Psoas muscle (tissue), 8 donors: ENCODE measurements around the gene MAP2K1. TPM values are rescaled to one million over a fixed set of nuclear protein-coding genes. Genes with fewer than 3 reads are reported as not detected.
"Not testable (repeated sequence)": the region's sequence is repeated elsewhere in the genome, so short reads cannot be mapped to it uniquely, and the experiment has no call there.

Experiments
- ATAC-seq, 4 donors: fragments of 200-7000 bp; cut with Tn5 transposase; one replicate each; pipeline ENCODE4 v1.9.1; 2020; ENCODE audit warnings: moderate library complexity in 3 of 4, mild to moderate bottlenecking in 2 of 4
- DNase-seq, 2 donors: peaks; one replicate each; pipeline ENCODE4 v3.0.0-alpha.2; 2020
- H3K27ac ChIP-seq: fragments of 200-600 bp; one replicate; pipeline ENCODE4 v1.8.0; 2022
- H3K27me3 ChIP-seq, 3 donors: fragments of 200-600 bp in 1 of 3; one replicate each; pipeline versions ENCODE4 v1.6.1 to v1.8.0; 2013 to 2022; ENCODE audit warnings: low read length in 2 of 3, mild to moderate bottlenecking in 2 of 3, moderate library complexity in 1 of 3; ENCODE audit not compliant: insufficient read depth in 3 of 3
- H3K36me3 ChIP-seq, 2 donors: fragments of 200-600 bp in 1 of 2; one replicate each; pipeline versions ENCODE4 v1.6.1 to v1.8.0; 2013 to 2022; ENCODE audit warnings: low read depth in 1 of 2, mild to moderate bottlenecking in 1 of 2, moderate library complexity in 1 of 2; ENCODE audit not compliant: insufficient read depth in 1 of 2
- H3K4me1 ChIP-seq: fragments of 200-600 bp; one replicate; pipeline ENCODE4 v1.8.0; 2022
- H3K4me3 ChIP-seq: fragments of 200-600 bp; one replicate; pipeline ENCODE4 v1.8.0; 2022; ENCODE audit warnings: mild to moderate bottlenecking
- H3K9me3 ChIP-seq: fragments of 200-600 bp; one replicate; pipeline ENCODE4 v1.8.0; 2022
- CTCF ChIP-seq: fragments of 200-600 bp; IDR thresholded peaks from one replicate; pipeline ENCODE4 v1.8.0; 2022; ENCODE audit warnings: antibody characterized with exemption
- WGBS, 3 donors: extraction: QIAGEN DNeasy Blood & Tissue Kit; methylation state at CpG; one replicate each; pipeline versions ENCODE4 v1.1.6 to v1.1.7; 2013; 5-methylcytosine and 5-hydroxymethylcytosine counted together
- intact Hi-C, 2 donors: fragments of 100-400 bp; cut with DNase I; formaldehyde crosslinking; loops; one replicate each; pipeline versions ENCODE4 v1.11.0 to v1.14.2; 2022
- long read RNA-seq, 2 donors: library from polyadenylated mRNA; unstranded; transcript quantifications; one replicate each; pipeline ENCODE4 v2.0.0, GENCODE V29; 2021
- polyA plus RNA-seq, 3 donors: library from polyadenylated mRNA; stranded (reverse); fragments of 200-250 nt; gene quantifications; one replicate each; pipeline ENCODE4 v1.2.3, GENCODE V29; 2013
- total RNA-seq, 4 donors: library from RNA; stranded (reverse); fragmentation: NEBNext Ultra II Directional in 2 of 4; extraction: Animal tissue kit (Norgen Biotek cat#: 25700) in 2 of 4; gene quantifications; one replicate each; pipeline versions ENCODE4 v1.2.1 to v1.2.4, GENCODE V29; 2021 to 2023
- donor health status: healthy with polysubstance abuse.
- donor health status: DM: no; HTN: no; CAD: no; lungs with moderate emphysema.
- donor health status: Bipolar disorder and iron deficiency.
- donor health status: healthy.
- donor health status: DM: yes; HTN: yes; CAD: no.
- donor health status: DM: no; HTN: no; CAD: no.
- donor health status: DM: no; HTN: no; CAD: no.
- donor health status: DM: yes; HTN: yes; CAD: no.

MAP2K1 gene
- 10 to 100 TPM; 56.3 to 90.0 (median 64.8) TPM for total RNA-seq
- polyA plus RNA-seq: 100 to 1,000 TPM in 1 of 3 donors, 10 to 100 TPM in 2; 66.9 to 135 (median 84.7) TPM
- long read RNA-seq, donor 1, transcript MAP2K1-201 (11 exons, 3,410 nt): major isoform, 36 of 38 reads
- long read RNA-seq, donor 1, partial matches to known transcripts: 1 of 38 reads
- long read RNA-seq, donor 1, other reads (novel, unspliced or antisense): 1 of 38 reads
- long read RNA-seq, donor 2, transcript MAP2K1-201 (11 exons, 3,410 nt): major isoform, 93 of 111 reads
- long read RNA-seq, donor 2, partial matches to known transcripts: 8 of 111 reads
- long read RNA-seq, donor 2, other reads (novel, unspliced or antisense): 10 of 111 reads

- peak within 1 kb of the TSS; percentile 95 for H3K27ac ChIP-seq
- intact Hi-C loops: loop anchor here (2.0 kb wide), 2 partner anchors 110 to 112 kb away; partner anchors contain the start of gene SNAPC5 (in 1 of the 2)
- WGBS, 3 donors: 3 to 5% (median 3%) methylated on average over 53 to 69 of the region's 69 CpGs
- peak within 1 kb of the TSS; percentile 94 for H3K4me3 ChIP-seq
- H3K4me1 ChIP-seq: peaks cover 43% of the 10 kb centered on the region
- peak; percentile 68 for TF ChIP-seq CTCF
- no peaks in the 10 kb centered on the region for H3K9me3 ChIP-seq
- DNase-seq (peak; percentile 99), ATAC-seq (peak; percentile 96 to 97 (median 96))
- H3K27me3 ChIP-seq: no peaks in the 10 kb centered on the region
- no peaks in the 10 kb centered on the region for H3K36me3 ChIP-seq
Observed at GRCh38 chr15:66386204-66387123, at the start of gene MAP2K1. Gene MAP2K1, plus strand, starts transcription at chr15:66386912. Its CDS starts 436 bp downstream, at chr15:66387348.

- H3K4me3 ChIP-seq, ATAC-seq, DNase-seq, H3K9me3 ChIP-seq, H3K27me3 ChIP-seq, H3K4me1 ChIP-seq, H3K27ac ChIP-seq, intact Hi-C loops: not testable (repeated sequence)
- WGBS, 3 donors: 39 to 54% (median 54%) methylated on average over 5 of the region's 5 CpGs
- H3K36me3 ChIP-seq: peaks cover 2 to 42% of the 10 kb centered on the region in 2 donors
Observed at GRCh38 chr15:66348530-66348929, 38.2 kb upstream of the MAP2K1 start.

GRCh38 chr15:66356077-66356358 lies 30.7 kb upstream of the MAP2K1 start:
- no peak for DNase-seq
- Histone ChIP-seq H3K4me1 (peaks cover 3% of the 10 kb centered on the region), H3K27ac (peak overlapping the region; percentile 64), H3K4me3 (peak overlapping the region; percentile 76), H3K36me3 (peaks cover 0 to 13% of the 10 kb centered on the region in 2 donors), H3K27me3 (no peaks in the 10 kb centered on the region), H3K9me3 (no peaks in the 10 kb centered on the region)
- TF ChIP-seq CTCF: no peak
- WGBS, 3 donors: 1 to 4% (median 3%) methylated on average over 12 of the region's 12 CpGs
- intact Hi-C loops: loop anchor here in 1 of 2 donors (10.0 kb wide), 1 partner anchor 139 kb away; the partner anchor contains the start of gene SNAPC5
- no peak for ATAC-seq

- Histone ChIP-seq H3K4me1 (peaks cover 3% of the 10 kb centered on the region), H3K9me3 (no peaks in the 10 kb centered on the region), H3K27me3 (no peaks in the 10 kb centered on the region), H3K27ac (peak within 1 kb of the TSS; percentile 64), H3K36me3 (peaks cover 0 to 12% of the 10 kb centered on the region in 2 donors), H3K4me3 (peak within 1 kb of the TSS; percentile 76)
- ATAC-seq (peak; percentile 96 to 100 (median 99)), DNase-seq (peak; percentile 95 to 97)
- WGBS, 3 donors: 5% methylated on average over 50 to 51 of the region's 51 CpGs
- intact Hi-C loops: loop anchor here in 1 of 2 donors (10.0 kb wide), 1 partner anchor 138 kb away; the partner anchor contains the start of gene SNAPC5
- TF ChIP-seq CTCF: no peak
Observed at GRCh38 chr15:66356359-66357236, 30.1 kb upstream of the MAP2K1 start, which contains the start of gene TIPIN. Gene TIPIN, minus strand, starts transcription at chr15:66356685. Its CDS starts 3,738 bp downstream, at chr15:66352947.
